HCT116 (cell line): ENCODE results near the gene RBM33.

Source experiments
- CEBPB ChIP-seq: IDR thresholded peaks from 2 replicates; pipeline ENCODE4 v1.6.1; 2012; ENCODE audit warnings: low read depth
- EGR1 ChIP-seq: IDR thresholded peaks from 2 replicates; pipeline ENCODE4 v1.6.1; 2012; ENCODE audit warnings: low read depth
- EZH2 ChIP-seq: fragments of 200-600 bp; sonication (generic); IDR thresholded peaks from 2 replicates; pipeline ENCODE4 v1.6.1; 2017; ENCODE audit warnings: antibody characterized with exemption, mixed run types
- JUND ChIP-seq: IDR thresholded peaks from 2 replicates; pipeline ENCODE4 v1.6.1; 2012
- POLR2A ChIP-seq: IDR thresholded peaks from 2 replicates; pipeline ENCODE4 v1.7.0; 2011; ENCODE audit warnings: borderline replicate concordance; ENCODE audit not compliant: insufficient read depth, insufficient read length; ENCODE audit errors: extremely low read depth
- TF ChIP-seq, protein P1 (sequence below), 3 experiments: fragments of 200-600 bp in 1 of 3; sonication (generic) in 1 of 3; IDR thresholded peaks in 2 of 3; conservative IDR thresholded peaks in 1 of 3; 2 replicates each; pipeline ENCODE4 v1.5.1; 2012 to 2017; ENCODE audit warnings: low read depth in 2 of 3, low read length in 2 of 3, antibody characterized with exemption in 1 of 3, borderline replicate concordance in 1 of 3, control low read depth in 1 of 3, mild to moderate bottlenecking in 1 of 3, mixed read lengths in 1 of 3, mixed run types in 1 of 3, moderate library complexity in 1 of 3; ENCODE audit not compliant: insufficient read depth in 1 of 3
- TF ChIP-seq, protein P2 (sequence below): IDR thresholded peaks from 2 replicates; pipeline ENCODE4 v1.6.1; 2012; ENCODE audit warnings: low read depth

- no peak for TF ChIP-seq EZH2
- no peak for TF ChIP-seq EGR1
- TF ChIP-seq, protein P1, sequence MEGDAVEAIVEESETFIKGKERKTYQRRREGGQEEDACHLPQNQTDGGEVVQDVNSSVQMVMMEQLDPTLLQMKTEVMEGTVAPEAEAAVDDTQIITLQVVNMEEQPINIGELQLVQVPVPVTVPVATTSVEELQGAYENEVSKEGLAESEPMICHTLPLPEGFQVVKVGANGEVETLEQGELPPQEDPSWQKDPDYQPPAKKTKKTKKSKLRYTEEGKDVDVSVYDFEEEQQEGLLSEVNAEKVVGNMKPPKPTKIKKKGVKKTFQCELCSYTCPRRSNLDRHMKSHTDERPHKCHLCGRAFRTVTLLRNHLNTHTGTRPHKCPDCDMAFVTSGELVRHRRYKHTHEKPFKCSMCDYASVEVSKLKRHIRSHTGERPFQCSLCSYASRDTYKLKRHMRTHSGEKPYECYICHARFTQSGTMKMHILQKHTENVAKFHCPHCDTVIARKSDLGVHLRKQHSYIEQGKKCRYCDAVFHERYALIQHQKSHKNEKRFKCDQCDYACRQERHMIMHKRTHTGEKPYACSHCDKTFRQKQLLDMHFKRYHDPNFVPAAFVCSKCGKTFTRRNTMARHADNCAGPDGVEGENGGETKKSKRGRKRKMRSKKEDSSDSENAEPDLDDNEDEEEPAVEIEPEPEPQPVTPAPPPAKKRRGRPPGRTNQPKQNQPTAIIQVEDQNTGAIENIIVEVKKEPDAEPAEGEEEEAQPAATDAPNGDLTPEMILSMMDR (IDR thresholded peaks at IDR 0.05 in 2 of 3, conservative IDR thresholded peaks at IDR 0.05 in 1 of 3; ENCODE audit: borderline replicate concordance in 1 of 3, insufficient read depth in 1 of 3, low read depth in 2 of 3, low read length in 2 of 3): no peak
- TF ChIP-seq, protein P2, sequence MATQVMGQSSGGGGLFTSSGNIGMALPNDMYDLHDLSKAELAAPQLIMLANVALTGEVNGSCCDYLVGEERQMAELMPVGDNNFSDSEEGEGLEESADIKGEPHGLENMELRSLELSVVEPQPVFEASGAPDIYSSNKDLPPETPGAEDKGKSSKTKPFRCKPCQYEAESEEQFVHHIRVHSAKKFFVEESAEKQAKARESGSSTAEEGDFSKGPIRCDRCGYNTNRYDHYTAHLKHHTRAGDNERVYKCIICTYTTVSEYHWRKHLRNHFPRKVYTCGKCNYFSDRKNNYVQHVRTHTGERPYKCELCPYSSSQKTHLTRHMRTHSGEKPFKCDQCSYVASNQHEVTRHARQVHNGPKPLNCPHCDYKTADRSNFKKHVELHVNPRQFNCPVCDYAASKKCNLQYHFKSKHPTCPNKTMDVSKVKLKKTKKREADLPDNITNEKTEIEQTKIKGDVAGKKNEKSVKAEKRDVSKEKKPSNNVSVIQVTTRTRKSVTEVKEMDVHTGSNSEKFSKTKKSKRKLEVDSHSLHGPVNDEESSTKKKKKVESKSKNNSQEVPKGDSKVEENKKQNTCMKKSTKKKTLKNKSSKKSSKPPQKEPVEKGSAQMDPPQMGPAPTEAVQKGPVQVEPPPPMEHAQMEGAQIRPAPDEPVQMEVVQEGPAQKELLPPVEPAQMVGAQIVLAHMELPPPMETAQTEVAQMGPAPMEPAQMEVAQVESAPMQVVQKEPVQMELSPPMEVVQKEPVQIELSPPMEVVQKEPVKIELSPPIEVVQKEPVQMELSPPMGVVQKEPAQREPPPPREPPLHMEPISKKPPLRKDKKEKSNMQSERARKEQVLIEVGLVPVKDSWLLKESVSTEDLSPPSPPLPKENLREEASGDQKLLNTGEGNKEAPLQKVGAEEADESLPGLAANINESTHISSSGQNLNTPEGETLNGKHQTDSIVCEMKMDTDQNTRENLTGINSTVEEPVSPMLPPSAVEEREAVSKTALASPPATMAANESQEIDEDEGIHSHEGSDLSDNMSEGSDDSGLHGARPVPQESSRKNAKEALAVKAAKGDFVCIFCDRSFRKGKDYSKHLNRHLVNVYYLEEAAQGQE: no peak
- no peak for TF ChIP-seq POLR2A
- no peak for TF ChIP-seq JUND
- no peak for TF ChIP-seq CEBPB
Observed at GRCh38 chr7:155764438-155764793, 120.0 kb downstream of the RBM33 start.
